ENCODE results near the gene POGLUT2. TPM values are rescaled to one million over a fixed set of nuclear protein-coding genes. Genes with fewer than 3 reads are reported as not detected.

POGLUT2 gene
- total RNA-seq: 13.6 and 13.7 TPM in 2 replicates

GRCh38 chr13:102798581-102799425 lies at the start of gene POGLUT2, which contains the start of gene BIVM:
Gene POGLUT2 (minus strand): TSS chr13:102798976. CDS start chr13:102798670, 306 bp downstream.
Gene BIVM (plus strand): TSS chr13:102799119. CDS start chr13:102807268, 8,149 bp downstream.
- Mint-ChIP-seq H3K4me3 (ENCODE audit: low read depth) (peak within 1 kb of the TSS; percentile 95), H3K27me3 (ENCODE audit: low read depth) (no peaks in the 10 kb centered on the region), H3K36me3 (ENCODE audit: low read depth) (peaks cover 37% of the 10 kb centered on the region), H3K27ac (peak within 1 kb of the TSS; percentile 89), H3K9me3 (no peaks in the 10 kb centered on the region), H3K4me1 (ENCODE audit: low read depth) (peaks cover 37% of the 10 kb centered on the region)
- peak; percentile 83 for DNase-seq (ENCODE audit: low spot score)
- intact Hi-C loops (cut with micrococcal nuclease): loop anchor here (1.0 to 5.0 kb wide), 2 partner anchors 20 to 117 kb away; no protein-coding TSS in a partner anchor

- Mint-ChIP-seq H3K4me1 (ENCODE audit: low read depth) (peaks cover 37% of the 10 kb centered on the region), H3K27ac (peak overlapping the region; percentile 99), H3K27me3 (ENCODE audit: low read depth) (no peaks in the 10 kb centered on the region), H3K36me3 (ENCODE audit: low read depth) (peaks cover 18% of the 10 kb centered on the region), H3K4me3 (ENCODE audit: low read depth) (peak overlapping the region; percentile 98), H3K9me3 (no peaks in the 10 kb centered on the region)
- DNase-seq (ENCODE audit: low spot score): no peak
- intact Hi-C loops (cut with micrococcal nuclease): loop anchor here (1.0 to 5.0 kb wide), 5 partner anchors 26 to 267 kb away; no protein-coding TSS in a partner anchor
These were observed 48.8 kb upstream of the POGLUT2 start for GRCh38 chr13:102847272-102848234.

- peaks cover 16% of the 10 kb centered on the region for H3K36me3 Mint-ChIP-seq (ENCODE audit: low read depth)
- no peaks in the 10 kb centered on the region for H3K27me3 Mint-ChIP-seq (ENCODE audit: low read depth)
- intact Hi-C loops (cut with micrococcal nuclease): loop anchor here (1.0 to 5.0 kb wide), 6 partner anchors 24 to 266 kb away; no protein-coding TSS in a partner anchor
- DNase-seq (ENCODE audit: low spot score): peak; percentile 42
- H3K9me3 Mint-ChIP-seq: no peaks in the 10 kb centered on the region
- peak overlapping the region; percentile 98 for H3K4me3 Mint-ChIP-seq (ENCODE audit: low read depth)
- H3K27ac Mint-ChIP-seq: peak overlapping the region; percentile 99
- H3K4me1 Mint-ChIP-seq (ENCODE audit: low read depth): peaks cover 35% of the 10 kb centered on the region
These were observed 47.7 kb upstream of the POGLUT2 start for GRCh38 chr13:102846261-102847015.

- peaks cover 18% of the 10 kb centered on the region for H3K36me3 Mint-ChIP-seq (ENCODE audit: low read depth)
- peak within 1 kb of the TSS; percentile 99 for H3K27ac Mint-ChIP-seq
- intact Hi-C loops (cut with micrococcal nuclease): loop anchor here (1.0 to 5.0 kb wide), 7 partner anchors 25 to 451 kb away; partner anchors contain the start of genes TEX30 and TPP2
- H3K9me3 Mint-ChIP-seq: no peaks in the 10 kb centered on the region
- H3K27me3 Mint-ChIP-seq (ENCODE audit: low read depth): no peaks in the 10 kb centered on the region
- peak; percentile 96 for DNase-seq (ENCODE audit: low spot score)
- H3K4me3 Mint-ChIP-seq (ENCODE audit: low read depth): peak within 1 kb of the TSS; percentile 98
- H3K4me1 Mint-ChIP-seq (ENCODE audit: low read depth): peaks cover 35% of the 10 kb centered on the region
These were observed 47.0 kb upstream of the POGLUT2 start, which contains the start of gene ERCC5 for GRCh38 chr13:102845630-102846260. Gene ERCC5 (plus strand): TSS chr13:102846032. CDS start chr13:102846267, 235 bp downstream.

GRCh38 chr13:102845289-102845629 lies 46.5 kb upstream of the POGLUT2 start:
- intact Hi-C loops (cut with micrococcal nuclease): loop anchor here (1.0 to 5.0 kb wide), 6 partner anchors 45 to 450 kb away; partner anchors contain the start of genes TEX30 and TPP2
- DNase-seq (ENCODE audit: low spot score): no peak
- peak overlapping the region; percentile 99 for H3K27ac Mint-ChIP-seq
- H3K27me3 Mint-ChIP-seq (ENCODE audit: low read depth): no peaks in the 10 kb centered on the region
- no peaks in the 10 kb centered on the region for H3K9me3 Mint-ChIP-seq
- peak overlapping the region; percentile 98 for H3K4me3 Mint-ChIP-seq (ENCODE audit: low read depth)
- H3K36me3 Mint-ChIP-seq (ENCODE audit: low read depth): peaks cover 16% of the 10 kb centered on the region
- peaks cover 31% of the 10 kb centered on the region for H3K4me1 Mint-ChIP-seq (ENCODE audit: low read depth)

GRCh38 chr13:102839462-102839861 lies 40.7 kb upstream of the POGLUT2 start:
- H3K9me3 Mint-ChIP-seq: no peaks in the 10 kb centered on the region
- no peak overlapping the region for H3K4me3 Mint-ChIP-seq (ENCODE audit: low read depth)
- no peaks in the 10 kb centered on the region for H3K27me3 Mint-ChIP-seq (ENCODE audit: low read depth)
- intact Hi-C loops (cut with micrococcal nuclease): no loop called here
- no peak for DNase-seq (ENCODE audit: low spot score)
- H3K27ac Mint-ChIP-seq: no peak overlapping the region
- H3K36me3 Mint-ChIP-seq (ENCODE audit: low read depth): peaks cover 44% of the 10 kb centered on the region
- H3K4me1 Mint-ChIP-seq (ENCODE audit: low read depth): peaks cover 2% of the 10 kb centered on the region

- no peak for DNase-seq (ENCODE audit: low spot score)
- intact Hi-C loops (cut with micrococcal nuclease): no loop called here
- Mint-ChIP-seq H3K9me3 (no peaks in the 10 kb centered on the region), H3K4me3 (ENCODE audit: low read depth) (no peak overlapping the region), H3K36me3 (ENCODE audit: low read depth) (peaks cover 47% of the 10 kb centered on the region), H3K4me1 (ENCODE audit: low read depth) (no peaks in the 10 kb centered on the region), H3K27me3 (ENCODE audit: low read depth) (no peaks in the 10 kb centered on the region), H3K27ac (no peak overlapping the region)
These were observed 40.2 kb upstream of the POGLUT2 start for GRCh38 chr13:102838982-102839381.

- Mint-ChIP-seq H3K4me1 (ENCODE audit: low read depth) (no peaks in the 10 kb centered on the region), H3K27ac (no peak overlapping the region), H3K36me3 (ENCODE audit: low read depth) (peaks cover 52% of the 10 kb centered on the region), H3K27me3 (ENCODE audit: low read depth) (no peaks in the 10 kb centered on the region), H3K9me3 (no peaks in the 10 kb centered on the region), H3K4me3 (ENCODE audit: low read depth) (no peak overlapping the region)
- DNase-seq (ENCODE audit: low spot score): no peak
- intact Hi-C loops (cut with micrococcal nuclease): no loop called here
These were observed 39.5 kb upstream of the POGLUT2 start for GRCh38 chr13:102838273-102838672.

- Mint-ChIP-seq H3K4me3 (ENCODE audit: low read depth) (no peak overlapping the region), H3K9me3 (no peaks in the 10 kb centered on the region), H3K27me3 (ENCODE audit: low read depth) (no peaks in the 10 kb centered on the region), H3K27ac (no peak overlapping the region), H3K4me1 (ENCODE audit: low read depth) (no peaks in the 10 kb centered on the region), H3K36me3 (ENCODE audit: low read depth) (peaks cover 56% of the 10 kb centered on the region)
- intact Hi-C loops (cut with micrococcal nuclease): no loop called here
- no peak for DNase-seq (ENCODE audit: low spot score)
These were observed 37.7 kb upstream of the POGLUT2 start for GRCh38 chr13:102836471-102836870.

GRCh38 chr13:102830646-102831045 lies 31.9 kb upstream of the POGLUT2 start:
- Mint-ChIP-seq H3K4me1 (ENCODE audit: low read depth) (peaks cover 2% of the 10 kb centered on the region), H3K27me3 (ENCODE audit: low read depth) (no peaks in the 10 kb centered on the region), H3K4me3 (ENCODE audit: low read depth) (no peak overlapping the region), H3K27ac (no peak overlapping the region), H3K9me3 (no peaks in the 10 kb centered on the region), H3K36me3 (ENCODE audit: low read depth) (peaks cover 42% of the 10 kb centered on the region)
- no peak for DNase-seq (ENCODE audit: low spot score)
- intact Hi-C loops (cut with micrococcal nuclease): no loop called here

- no peaks in the 10 kb centered on the region for H3K9me3 Mint-ChIP-seq
- H3K27ac Mint-ChIP-seq: no peak overlapping the region
- intact Hi-C loops (cut with micrococcal nuclease): no loop called here
These were observed 27.3 kb upstream of the POGLUT2 start for GRCh38 chr13:102825921-102826706.

More at GRCh38 chr13:102825921-102826706, 27.3 kb upstream of the POGLUT2 start:
- DNase-seq (ENCODE audit: low spot score): no peak
- H3K4me1 Mint-ChIP-seq (ENCODE audit: low read depth): peaks cover 2% of the 10 kb centered on the region
- H3K36me3 Mint-ChIP-seq (ENCODE audit: low read depth): peaks cover 42% of the 10 kb centered on the region
- H3K4me3 Mint-ChIP-seq (ENCODE audit: low read depth): no peak overlapping the region
- no peaks in the 10 kb centered on the region for H3K27me3 Mint-ChIP-seq (ENCODE audit: low read depth)
